ENCODE results near the gene H6PD.

The H6PD gene

DNA sequence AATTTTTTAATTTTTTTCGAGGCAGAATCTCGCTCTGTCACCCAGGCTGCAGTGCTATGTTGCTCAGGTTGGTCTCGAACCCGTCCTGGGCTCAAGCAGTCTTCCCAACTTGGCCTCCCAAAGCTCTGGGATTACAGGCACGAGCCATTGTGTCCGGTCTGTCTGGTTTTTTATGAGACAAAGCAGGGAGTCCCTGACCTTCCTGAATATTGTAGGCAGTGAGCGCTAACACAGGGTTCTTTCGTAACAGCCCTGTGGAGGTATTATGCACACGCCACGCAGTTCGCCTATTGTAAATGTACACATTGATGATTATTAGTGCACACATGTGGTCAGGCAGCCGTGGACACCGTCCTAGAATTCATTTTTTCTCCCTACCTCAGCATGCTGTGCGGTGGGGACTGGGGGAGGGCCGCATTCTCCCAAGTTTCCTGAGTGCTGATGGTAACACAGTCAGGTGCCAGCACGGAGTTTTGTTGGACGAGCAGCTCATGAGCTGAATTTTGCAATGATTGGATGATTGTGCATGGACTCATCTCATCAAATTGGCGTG, 77.7 kb downstream of the H6PD start:
- Histone ChIP-seq H3K4me3 (replicated peaks; ENCODE audit: insufficient read depth, low read length) (no peak overlapping the region), H3K27me3 (ENCODE audit: insufficient read depth, poor library complexity, severe bottlenecking) (no peaks in the 10 kb centered on the region), H3K27ac (replicated peaks) (no peak overlapping the region)
- TF ChIP-seq SPI1 (IDR thresholded peaks at IDR 0.05; ENCODE audit: borderline replicate concordance, low read depth) (no peak), POLR2AphosphoS5 (IDR thresholded peaks at IDR 0.05; ENCODE audit: low read depth) (no peak)
- TF ChIP-seq, protein P1, sequence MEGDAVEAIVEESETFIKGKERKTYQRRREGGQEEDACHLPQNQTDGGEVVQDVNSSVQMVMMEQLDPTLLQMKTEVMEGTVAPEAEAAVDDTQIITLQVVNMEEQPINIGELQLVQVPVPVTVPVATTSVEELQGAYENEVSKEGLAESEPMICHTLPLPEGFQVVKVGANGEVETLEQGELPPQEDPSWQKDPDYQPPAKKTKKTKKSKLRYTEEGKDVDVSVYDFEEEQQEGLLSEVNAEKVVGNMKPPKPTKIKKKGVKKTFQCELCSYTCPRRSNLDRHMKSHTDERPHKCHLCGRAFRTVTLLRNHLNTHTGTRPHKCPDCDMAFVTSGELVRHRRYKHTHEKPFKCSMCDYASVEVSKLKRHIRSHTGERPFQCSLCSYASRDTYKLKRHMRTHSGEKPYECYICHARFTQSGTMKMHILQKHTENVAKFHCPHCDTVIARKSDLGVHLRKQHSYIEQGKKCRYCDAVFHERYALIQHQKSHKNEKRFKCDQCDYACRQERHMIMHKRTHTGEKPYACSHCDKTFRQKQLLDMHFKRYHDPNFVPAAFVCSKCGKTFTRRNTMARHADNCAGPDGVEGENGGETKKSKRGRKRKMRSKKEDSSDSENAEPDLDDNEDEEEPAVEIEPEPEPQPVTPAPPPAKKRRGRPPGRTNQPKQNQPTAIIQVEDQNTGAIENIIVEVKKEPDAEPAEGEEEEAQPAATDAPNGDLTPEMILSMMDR (IDR thresholded peaks at IDR 0.05; ENCODE audit: insufficient read depth, low read length) = no peak
- TF ChIP-seq, protein P2, sequence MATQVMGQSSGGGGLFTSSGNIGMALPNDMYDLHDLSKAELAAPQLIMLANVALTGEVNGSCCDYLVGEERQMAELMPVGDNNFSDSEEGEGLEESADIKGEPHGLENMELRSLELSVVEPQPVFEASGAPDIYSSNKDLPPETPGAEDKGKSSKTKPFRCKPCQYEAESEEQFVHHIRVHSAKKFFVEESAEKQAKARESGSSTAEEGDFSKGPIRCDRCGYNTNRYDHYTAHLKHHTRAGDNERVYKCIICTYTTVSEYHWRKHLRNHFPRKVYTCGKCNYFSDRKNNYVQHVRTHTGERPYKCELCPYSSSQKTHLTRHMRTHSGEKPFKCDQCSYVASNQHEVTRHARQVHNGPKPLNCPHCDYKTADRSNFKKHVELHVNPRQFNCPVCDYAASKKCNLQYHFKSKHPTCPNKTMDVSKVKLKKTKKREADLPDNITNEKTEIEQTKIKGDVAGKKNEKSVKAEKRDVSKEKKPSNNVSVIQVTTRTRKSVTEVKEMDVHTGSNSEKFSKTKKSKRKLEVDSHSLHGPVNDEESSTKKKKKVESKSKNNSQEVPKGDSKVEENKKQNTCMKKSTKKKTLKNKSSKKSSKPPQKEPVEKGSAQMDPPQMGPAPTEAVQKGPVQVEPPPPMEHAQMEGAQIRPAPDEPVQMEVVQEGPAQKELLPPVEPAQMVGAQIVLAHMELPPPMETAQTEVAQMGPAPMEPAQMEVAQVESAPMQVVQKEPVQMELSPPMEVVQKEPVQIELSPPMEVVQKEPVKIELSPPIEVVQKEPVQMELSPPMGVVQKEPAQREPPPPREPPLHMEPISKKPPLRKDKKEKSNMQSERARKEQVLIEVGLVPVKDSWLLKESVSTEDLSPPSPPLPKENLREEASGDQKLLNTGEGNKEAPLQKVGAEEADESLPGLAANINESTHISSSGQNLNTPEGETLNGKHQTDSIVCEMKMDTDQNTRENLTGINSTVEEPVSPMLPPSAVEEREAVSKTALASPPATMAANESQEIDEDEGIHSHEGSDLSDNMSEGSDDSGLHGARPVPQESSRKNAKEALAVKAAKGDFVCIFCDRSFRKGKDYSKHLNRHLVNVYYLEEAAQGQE (IDR thresholded peaks at IDR 0.05; ENCODE audit: insufficient replicate concordance, low read depth) = no peak
- no peak for DNase-seq (ENCODE audit: low read depth in 1 of 2, low spot score in 1 of 2)

DNA sequence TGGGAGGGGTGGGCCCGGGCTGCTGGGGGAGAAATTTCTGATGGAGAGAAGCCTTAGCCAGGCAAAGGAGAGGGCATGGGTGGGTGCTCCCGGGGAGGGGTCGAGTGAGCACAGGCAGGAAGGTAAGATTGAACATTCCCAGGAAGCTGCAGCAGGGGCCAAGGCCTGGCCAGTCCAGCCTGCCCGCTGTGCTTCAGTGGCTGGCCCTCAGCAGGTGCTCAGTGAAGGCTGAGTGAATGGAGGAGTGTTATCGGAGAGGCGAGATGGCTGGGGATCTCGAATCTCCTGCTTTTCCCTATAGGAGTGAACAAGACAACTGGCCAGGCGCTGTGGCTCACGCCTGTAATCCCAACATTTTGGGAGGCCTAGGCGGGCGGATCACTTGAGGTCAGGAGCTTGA, 79.0 kb downstream of the H6PD start:
- DNase-seq (ENCODE audit: low read depth in 1 of 2, low spot score in 1 of 2) = no peak
- Histone ChIP-seq H3K4me3 (replicated peaks; ENCODE audit: insufficient read depth, low read length) (no peak overlapping the region), H3K27ac (replicated peaks) (no peak overlapping the region), H3K27me3 (ENCODE audit: insufficient read depth, poor library complexity, severe bottlenecking) (peaks cover 7% of the 10 kb centered on the region)
- no peak for TF ChIP-seq SPI1 (IDR thresholded peaks at IDR 0.05; ENCODE audit: borderline replicate concordance, low read depth)
- TF ChIP-seq, protein P1 (IDR thresholded peaks at IDR 0.05; ENCODE audit: insufficient read depth, low read length) = no peak

DNA sequence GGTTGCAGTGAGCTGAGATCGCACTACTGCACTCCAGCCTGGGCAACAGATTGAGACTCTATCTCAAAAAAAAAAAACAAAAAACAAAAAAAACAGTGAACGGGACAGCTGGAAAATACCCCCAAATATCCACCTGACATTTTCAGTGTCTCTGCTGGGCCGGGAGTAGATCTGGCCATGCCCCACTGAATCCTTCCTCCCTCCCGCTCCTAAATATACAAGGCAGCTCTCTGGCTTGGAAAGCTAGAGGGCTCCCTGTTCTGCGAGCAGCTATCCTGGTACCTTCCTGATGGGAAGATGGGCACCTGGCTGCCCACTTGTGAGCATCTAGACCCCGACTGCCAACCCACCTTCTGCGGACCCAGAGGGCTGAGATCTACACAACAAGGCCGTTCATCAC, 79.5 kb downstream of the H6PD start:
- no peak overlapping the region for H3K4me3 ChIP-seq (replicated peaks; ENCODE audit: insufficient read depth, low read length)
- no peak for DNase-seq (ENCODE audit: low read depth in 1 of 2, low spot score in 1 of 2)
- peaks cover 7% of the 10 kb centered on the region for H3K27me3 ChIP-seq (ENCODE audit: insufficient read depth, poor library complexity, severe bottlenecking)
- no peak overlapping the region for H3K27ac ChIP-seq (replicated peaks)
- TF ChIP-seq GABPA (IDR thresholded peaks at IDR 0.05; ENCODE audit: low read depth) (no peak), POLR2AphosphoS5 (IDR thresholded peaks at IDR 0.05; ENCODE audit: low read depth) (no peak), SPI1 (IDR thresholded peaks at IDR 0.05; ENCODE audit: borderline replicate concordance, low read depth) (no peak)
- TF ChIP-seq, protein P1 (IDR thresholded peaks at IDR 0.05; ENCODE audit: insufficient read depth, low read length) = no peak
- TF ChIP-seq, protein P2 (IDR thresholded peaks at IDR 0.05; ENCODE audit: insufficient replicate concordance, low read depth) = no peak

DNA sequence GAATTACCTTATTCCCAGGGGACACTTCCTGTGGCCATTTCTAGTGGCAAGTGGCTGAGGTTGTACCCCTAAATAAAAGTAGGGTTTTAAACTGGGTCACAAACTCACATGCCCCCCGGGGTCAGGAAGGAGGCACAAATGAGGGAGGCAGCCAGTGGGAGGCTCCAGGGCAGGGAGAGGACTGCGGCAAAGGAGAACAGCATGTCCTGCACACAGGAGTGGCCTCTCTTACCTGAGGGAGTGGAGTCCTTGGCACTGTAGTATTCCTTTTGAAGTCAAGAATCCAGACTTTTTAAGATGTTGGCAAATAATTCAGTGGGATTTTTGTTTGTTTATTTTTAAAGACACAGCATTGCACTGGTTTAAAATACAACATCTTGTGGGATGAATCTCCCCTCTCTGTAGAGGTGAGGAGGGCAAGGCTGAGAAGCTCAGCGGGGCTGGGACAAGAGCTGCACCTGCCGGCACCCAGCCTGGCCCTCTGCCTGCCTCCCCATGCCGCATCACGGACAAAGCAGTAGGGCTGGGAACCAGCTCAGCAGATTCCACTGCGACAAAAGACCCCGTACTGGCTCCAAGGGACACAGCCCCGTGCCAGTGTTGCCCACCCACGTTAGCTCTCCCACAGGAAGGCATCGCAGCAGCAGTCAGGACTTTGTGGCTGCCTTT, 80.3 kb downstream of the H6PD start:
- no peak overlapping the region for H3K27ac ChIP-seq (replicated peaks)
- peaks cover 7% of the 10 kb centered on the region for H3K27me3 ChIP-seq (ENCODE audit: insufficient read depth, poor library complexity, severe bottlenecking)
- H3K4me3 ChIP-seq (replicated peaks; ENCODE audit: insufficient read depth, low read length) = no peak overlapping the region
- no peak for DNase-seq (ENCODE audit: low read depth in 1 of 2, low spot score in 1 of 2)
- no peak for TF ChIP-seq GABPA (IDR thresholded peaks at IDR 0.05; ENCODE audit: low read depth)
- TF ChIP-seq, protein P1 (IDR thresholded peaks at IDR 0.05; ENCODE audit: insufficient read depth, low read length) = no peak
- TF ChIP-seq POLR2AphosphoS5 (IDR thresholded peaks at IDR 0.05; ENCODE audit: low read depth) = no peak
- no peak for TF ChIP-seq SPI1 (IDR thresholded peaks at IDR 0.05; ENCODE audit: borderline replicate concordance, low read depth)
- TF ChIP-seq, protein P2 (IDR thresholded peaks at IDR 0.05; ENCODE audit: insufficient replicate concordance, low read depth) = no peak
